ENCODE data around the gene ATG101. TPM values are rescaled to one million over a fixed set of nuclear protein-coding genes. Genes with fewer than 3 reads are reported as not detected.

Gene ATG101
- total and polyA plus RNA-seq, 2 donors, result 36.7 to 43.3 TPM

GRCh38 chr12:52045794-52046199 lies 24.0 kb upstream of the ATG101 start:
- peaks cover 0 to 9% of the 10 kb centered on the region in 2 donors for H3K9me3 ChIP-seq (ENCODE audit: control insufficient read depth in 2 of 2, insufficient read depth in 1 of 2, low read length in 1 of 2)
- no peaks in the 10 kb centered on the region for H3K36me3 ChIP-seq (ENCODE audit: control insufficient read depth in 2 of 2, insufficient read depth in 2 of 2, low read length in 1 of 2)
- WGBS, result 34% methylated on average over 4 of the region's 4 CpGs
- no peak overlapping the region for H3K4me3 ChIP-seq (ENCODE audit: low read length in 2 of 2)
- peaks cover 10 to 34% of the 10 kb centered on the region in 2 donors for H3K27me3 ChIP-seq (ENCODE audit: control insufficient read depth in 2 of 2, insufficient read depth in 1 of 2, low read length in 1 of 2)
- H3K4me1 ChIP-seq (ENCODE audit: control insufficient read depth in 2 of 2, insufficient read depth in 2 of 2, low read length in 2 of 2), result peaks cover 25 to 44% of the 10 kb centered on the region in 2 donors
- DNase-seq (ENCODE audit: low read depth in 6 of 9, low spot score in 9 of 9), result no peak
- peak overlapping the region in 1 of 2 donors; percentile 11 for H3K27ac ChIP-seq (ENCODE audit: low read depth in 1 of 2, low read length in 1 of 2)

DNA sequence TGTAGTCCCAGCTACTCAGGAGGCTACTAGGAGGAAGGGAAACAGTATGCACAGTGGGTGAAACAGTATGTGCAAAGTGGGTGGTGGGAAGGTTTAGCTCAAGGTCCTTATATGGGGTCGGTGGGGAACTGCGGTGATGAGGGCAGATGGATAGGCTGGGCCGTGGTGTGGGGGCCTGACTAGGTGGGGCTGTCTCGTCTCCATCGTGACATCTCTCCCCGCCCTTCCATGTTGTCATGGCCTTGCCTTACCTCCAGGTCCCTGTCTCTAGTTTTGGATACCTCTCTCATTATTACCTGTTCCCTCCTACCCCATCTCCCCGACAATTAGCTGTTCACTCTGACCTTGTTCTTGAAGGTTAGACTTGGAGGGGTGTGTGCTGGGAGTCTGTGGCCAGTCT lies 22.9 kb upstream of the ATG101 start:
- Histone ChIP-seq H3K36me3 (ENCODE audit: control insufficient read depth in 2 of 2, insufficient read depth in 2 of 2, low read length in 1 of 2) (no peaks in the 10 kb centered on the region), H3K9me3 (ENCODE audit: control insufficient read depth in 2 of 2, insufficient read depth in 1 of 2, low read length in 1 of 2) (peaks cover 0 to 9% of the 10 kb centered on the region in 2 donors), H3K27me3 (ENCODE audit: control insufficient read depth in 2 of 2, insufficient read depth in 1 of 2, low read length in 1 of 2) (peaks cover 10 to 44% of the 10 kb centered on the region in 2 donors), H3K27ac (ENCODE audit: low read depth in 1 of 2, low read length in 1 of 2) (no peak overlapping the region), H3K4me1 (ENCODE audit: control insufficient read depth in 2 of 2, insufficient read depth in 2 of 2, low read length in 2 of 2) (peaks cover 24 to 47% of the 10 kb centered on the region in 2 donors), H3K4me3 (ENCODE audit: low read length in 2 of 2) (no peak overlapping the region)
- no peak for DNase-seq (ENCODE audit: low read depth in 6 of 9, low spot score in 9 of 9)
- 89% methylated on average over 7 of the region's 7 CpGs for WGBS

- H3K4me1 ChIP-seq (ENCODE audit: control insufficient read depth in 2 of 2, insufficient read depth in 2 of 2, low read length in 2 of 2), result peaks cover 18 to 42% of the 10 kb centered on the region in 2 donors
- peaks cover 1 to 2% of the 10 kb centered on the region in 2 donors for H3K36me3 ChIP-seq (ENCODE audit: control insufficient read depth in 2 of 2, insufficient read depth in 2 of 2, low read length in 1 of 2)
- H3K27ac ChIP-seq (ENCODE audit: low read depth in 1 of 2, low read length in 1 of 2), result no peak overlapping the region
- 85% methylated on average over 4 of the region's 4 CpGs for WGBS
- H3K4me3 ChIP-seq (ENCODE audit: low read length in 2 of 2), result no peak overlapping the region
- H3K9me3 ChIP-seq (ENCODE audit: control insufficient read depth in 2 of 2, insufficient read depth in 1 of 2, low read length in 1 of 2), result peaks cover 0 to 17% of the 10 kb centered on the region in 2 donors
- no peak for DNase-seq (ENCODE audit: low read depth in 6 of 9, low spot score in 9 of 9)
- H3K27me3 ChIP-seq (ENCODE audit: control insufficient read depth in 2 of 2, insufficient read depth in 1 of 2, low read length in 1 of 2), result peaks cover 10 to 64% of the 10 kb centered on the region in 2 donors
Measured at GRCh38 chr12:52049286-52049685, 20.5 kb upstream of the ATG101 start.

- Histone ChIP-seq H3K27me3 (ENCODE audit: control insufficient read depth in 2 of 2, insufficient read depth in 1 of 2, low read length in 1 of 2) (peaks cover 10 to 64% of the 10 kb centered on the region in 2 donors), H3K27ac (ENCODE audit: low read depth in 1 of 2, low read length in 1 of 2) (no peak overlapping the region), H3K36me3 (ENCODE audit: control insufficient read depth in 2 of 2, insufficient read depth in 2 of 2, low read length in 1 of 2) (peaks cover 2 to 5% of the 10 kb centered on the region in 2 donors), H3K4me1 (ENCODE audit: control insufficient read depth in 2 of 2, insufficient read depth in 2 of 2, low read length in 2 of 2) (peaks cover 18 to 42% of the 10 kb centered on the region in 2 donors), H3K4me3 (ENCODE audit: low read length in 2 of 2) (no peak overlapping the region), H3K9me3 (ENCODE audit: control insufficient read depth in 2 of 2, insufficient read depth in 1 of 2, low read length in 1 of 2) (peaks cover 0 to 17% of the 10 kb centered on the region in 2 donors)
- DNase-seq (ENCODE audit: low read depth in 6 of 9, low spot score in 9 of 9), result no peak
- 93% methylated on average over 5 of the region's 5 CpGs for WGBS
Measured at GRCh38 chr12:52049688-52050087, 20.1 kb upstream of the ATG101 start.

DNA sequence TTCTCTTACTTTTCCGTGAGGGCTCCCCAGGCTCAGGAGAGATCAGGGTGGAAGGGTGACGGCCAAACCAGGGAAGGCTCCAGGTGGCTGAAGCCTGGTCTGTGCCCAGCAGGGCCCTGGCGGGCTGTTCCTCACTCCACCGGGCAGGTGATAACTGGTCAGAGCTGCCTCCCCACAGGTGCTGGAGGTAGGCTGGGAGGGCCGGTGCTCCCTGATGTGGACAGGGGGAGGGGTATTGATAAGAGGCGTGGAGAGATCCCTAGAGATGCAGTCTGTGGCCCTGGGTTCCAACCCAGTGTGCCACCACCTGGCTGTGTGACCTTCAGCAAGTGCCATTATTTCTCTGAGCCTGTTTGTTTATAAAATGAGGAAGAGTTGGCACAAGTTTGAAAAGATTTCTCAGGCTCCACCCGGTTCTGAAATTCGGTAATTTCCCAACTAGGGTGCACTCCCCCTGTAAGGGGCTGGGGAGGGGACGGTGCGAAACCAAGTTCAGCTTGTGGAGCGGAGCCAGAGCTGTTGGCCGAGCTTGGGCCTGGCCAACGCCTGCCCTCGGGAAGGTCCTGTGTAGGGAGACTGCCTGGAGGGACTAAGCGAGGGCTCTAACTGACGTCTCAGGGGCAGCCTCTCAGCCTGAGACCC lies 19.5 kb upstream of the ATG101 start:
- H3K9me3 ChIP-seq (ENCODE audit: control insufficient read depth in 2 of 2, insufficient read depth in 1 of 2, low read length in 1 of 2), result peaks cover 0 to 17% of the 10 kb centered on the region in 2 donors
- peaks cover 18 to 42% of the 10 kb centered on the region in 2 donors for H3K4me1 ChIP-seq (ENCODE audit: control insufficient read depth in 2 of 2, insufficient read depth in 2 of 2, low read length in 2 of 2)
- peak overlapping the region; percentile 53 to 62 for H3K4me3 ChIP-seq (ENCODE audit: low read length in 2 of 2)
- peak overlapping the region in 1 of 2 donors; percentile 78 for H3K27ac ChIP-seq (ENCODE audit: low read depth in 1 of 2, low read length in 1 of 2)
- peaks cover 10 to 61% of the 10 kb centered on the region in 2 donors for H3K27me3 ChIP-seq (ENCODE audit: control insufficient read depth in 2 of 2, insufficient read depth in 1 of 2, low read length in 1 of 2)
- 39% methylated on average over 16 of the region's 16 CpGs for WGBS
- DNase-seq (ENCODE audit: low read depth in 6 of 9, low spot score in 9 of 9), result peak in 1 of 9 donors; percentile 29
- H3K36me3 ChIP-seq (ENCODE audit: control insufficient read depth in 2 of 2, insufficient read depth in 2 of 2, low read length in 1 of 2), result peaks cover 4 to 11% of the 10 kb centered on the region in 2 donors

DNA sequence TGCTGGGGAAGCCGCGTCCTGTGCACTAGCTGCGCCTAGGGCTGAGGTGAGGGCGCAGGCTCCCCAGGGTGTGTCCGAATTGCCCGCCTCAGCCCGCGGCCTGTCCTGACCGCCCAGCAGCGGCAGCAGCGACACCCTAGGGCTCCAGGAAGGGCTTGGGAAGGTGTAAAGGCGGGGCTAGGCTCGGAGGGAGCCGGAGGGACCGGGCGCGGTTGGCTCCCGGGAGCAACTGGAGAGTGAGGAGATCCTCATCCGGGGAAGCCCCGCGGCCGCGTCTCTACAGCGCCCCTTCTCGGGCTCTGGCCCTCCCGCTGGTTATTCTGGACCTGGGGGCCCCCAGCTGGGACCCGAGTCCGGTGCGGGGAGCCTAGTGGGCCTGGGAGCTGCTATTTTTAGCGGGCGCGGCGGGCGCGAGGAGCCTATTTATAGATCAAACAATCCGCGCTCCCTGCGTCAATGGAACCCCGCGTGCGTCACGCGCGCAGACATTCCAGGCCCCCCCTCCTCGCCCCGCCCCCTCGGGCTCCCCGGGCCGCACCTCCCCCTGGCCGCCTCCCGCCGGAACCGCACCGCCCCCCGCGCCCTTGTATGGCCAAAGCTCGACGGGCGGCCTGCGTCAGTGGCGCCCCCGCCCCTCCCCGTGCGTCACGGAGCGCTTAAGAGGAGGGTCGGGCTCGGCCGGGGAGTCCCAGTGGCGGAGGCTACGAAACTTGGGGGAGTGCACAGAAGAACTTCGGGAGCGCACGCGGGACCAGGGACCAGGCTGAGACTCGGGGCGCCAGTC lies 18.8 kb upstream of the ATG101 start, which contains the start of gene NR4A1:
Gene NR4A1, plus strand, starts transcription at position 685 of the 784 bp plus-strand sequence. CDS start 2,887 bp downstream, outside the sequence.
- Histone ChIP-seq H3K27me3 (ENCODE audit: control insufficient read depth in 2 of 2, insufficient read depth in 1 of 2, low read length in 1 of 2) (peaks cover 10 to 57% of the 10 kb centered on the region in 2 donors), H3K4me1 (ENCODE audit: control insufficient read depth in 2 of 2, insufficient read depth in 2 of 2, low read length in 2 of 2) (peaks cover 18 to 35% of the 10 kb centered on the region in 2 donors), H3K27ac (ENCODE audit: low read depth in 1 of 2, low read length in 1 of 2) (peak within 1 kb of the TSS; percentile 78 to 87), H3K36me3 (ENCODE audit: control insufficient read depth in 2 of 2, insufficient read depth in 2 of 2, low read length in 1 of 2) (peaks cover 7 to 13% of the 10 kb centered on the region in 2 donors), H3K4me3 (ENCODE audit: low read length in 2 of 2) (peak within 1 kb of the TSS; percentile 54 to 62), H3K9me3 (ENCODE audit: control insufficient read depth in 2 of 2, insufficient read depth in 1 of 2, low read length in 1 of 2) (peaks cover 0 to 14% of the 10 kb centered on the region in 2 donors)
- WGBS, result 1% methylated on average over 77 of the region's 77 CpGs
- peak in 7 of 9 donors; percentile 70 to 91 (median 84) for DNase-seq (ENCODE audit: low read depth in 6 of 9, low spot score in 9 of 9)

DNA sequence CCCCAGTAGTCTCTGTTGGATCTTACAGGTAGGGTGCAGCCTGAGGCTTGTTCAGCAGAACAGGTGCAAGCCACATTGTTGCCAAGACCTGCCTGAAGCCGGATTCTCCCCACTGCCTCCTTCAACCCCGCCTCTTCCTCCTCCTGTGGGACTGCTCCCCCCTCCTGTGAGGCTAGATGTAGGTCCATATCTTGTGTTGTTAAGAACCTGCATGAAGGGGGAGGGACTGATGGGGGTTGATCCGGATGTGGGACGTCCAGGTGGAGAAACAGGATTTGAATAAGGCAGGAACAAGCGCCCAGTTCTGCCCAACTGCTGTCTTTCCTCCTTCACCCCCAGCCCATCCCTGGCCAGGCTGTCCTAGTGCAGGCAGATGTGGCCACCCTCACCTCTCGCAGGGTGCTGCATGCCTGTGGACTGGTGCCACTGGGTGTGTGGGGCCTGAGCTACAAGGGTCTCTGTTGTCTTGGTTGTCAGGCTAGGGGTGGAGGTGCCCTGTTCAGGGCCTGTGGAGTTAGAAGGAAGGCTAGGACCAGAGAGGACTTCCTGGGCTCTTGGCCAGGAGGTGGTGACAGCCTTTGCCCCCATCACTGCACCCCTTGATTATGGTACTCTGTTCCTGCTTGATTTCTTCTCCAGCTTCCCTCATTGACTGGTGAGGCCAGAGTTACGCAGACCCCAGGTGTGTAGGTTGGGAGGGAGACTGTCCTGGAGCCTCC lies 17.2 kb upstream of the ATG101 start:
- H3K4me3 ChIP-seq (ENCODE audit: low read length in 2 of 2), result peak overlapping the region; percentile 54 to 62
- H3K9me3 ChIP-seq (ENCODE audit: control insufficient read depth in 2 of 2, insufficient read depth in 1 of 2, low read length in 1 of 2), result peaks cover 0 to 14% of the 10 kb centered on the region in 2 donors
- peaks cover 10 to 57% of the 10 kb centered on the region in 2 donors for H3K27me3 ChIP-seq (ENCODE audit: control insufficient read depth in 2 of 2, insufficient read depth in 1 of 2, low read length in 1 of 2)
- H3K27ac ChIP-seq (ENCODE audit: low read depth in 1 of 2, low read length in 1 of 2), result peak overlapping the region in 1 of 2 donors; percentile 46
- DNase-seq (ENCODE audit: low read depth in 6 of 9, low spot score in 9 of 9), result peak in 1 of 9 donors; percentile 56
- H3K4me1 ChIP-seq (ENCODE audit: control insufficient read depth in 2 of 2, insufficient read depth in 2 of 2, low read length in 2 of 2), result peaks cover 18 to 34% of the 10 kb centered on the region in 2 donors
- H3K36me3 ChIP-seq (ENCODE audit: control insufficient read depth in 2 of 2, insufficient read depth in 2 of 2, low read length in 1 of 2), result peaks cover 7 to 28% of the 10 kb centered on the region in 2 donors
- WGBS, result 79% methylated on average over 7 of the region's 7 CpGs

DNA sequence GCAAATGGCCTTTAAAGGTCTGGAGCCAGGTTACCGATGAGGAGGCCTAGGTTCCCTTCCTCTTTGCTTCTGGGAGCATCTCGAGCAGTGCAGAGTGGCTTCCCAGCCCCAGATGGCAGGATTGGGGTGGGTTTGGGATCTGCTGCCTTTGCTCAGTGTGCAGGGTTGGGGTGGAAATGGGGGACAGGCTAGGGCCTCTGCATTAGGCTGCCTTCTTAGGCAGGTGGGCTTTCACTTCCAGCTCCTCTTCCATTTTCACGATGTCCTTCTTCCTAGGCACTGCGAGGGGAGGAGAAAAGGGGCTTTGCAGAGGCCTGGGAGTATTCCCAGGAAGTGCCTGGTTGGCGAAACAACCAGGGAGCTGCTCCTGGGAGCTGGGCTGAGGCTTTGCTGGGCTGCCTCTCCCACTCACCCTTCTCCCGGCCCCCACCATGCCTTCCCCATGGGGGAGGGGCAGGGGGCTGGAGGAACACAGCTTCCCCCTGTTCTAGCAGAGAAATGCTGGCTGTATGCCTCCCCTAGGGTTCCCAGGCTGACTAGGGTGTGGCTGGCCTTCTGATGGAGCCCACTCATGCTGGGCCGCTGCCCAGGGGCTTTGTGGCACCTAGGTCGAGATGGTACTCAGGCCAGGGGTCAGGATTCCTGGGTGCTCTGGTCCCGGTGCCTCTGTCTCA lies 16.1 kb upstream of the ATG101 start:
- Histone ChIP-seq H3K4me1 (ENCODE audit: control insufficient read depth in 2 of 2, insufficient read depth in 2 of 2, low read length in 2 of 2) (peaks cover 18 to 34% of the 10 kb centered on the region in 2 donors), H3K4me3 (ENCODE audit: low read length in 2 of 2) (peak overlapping the region; percentile 54 to 62), H3K9me3 (ENCODE audit: control insufficient read depth in 2 of 2, insufficient read depth in 1 of 2, low read length in 1 of 2) (peaks cover 0 to 14% of the 10 kb centered on the region in 2 donors), H3K36me3 (ENCODE audit: control insufficient read depth in 2 of 2, insufficient read depth in 2 of 2, low read length in 1 of 2) (peaks cover 10 to 33% of the 10 kb centered on the region in 2 donors), H3K27me3 (ENCODE audit: control insufficient read depth in 2 of 2, insufficient read depth in 1 of 2, low read length in 1 of 2) (peaks cover 10 to 54% of the 10 kb centered on the region in 2 donors), H3K27ac (ENCODE audit: low read depth in 1 of 2, low read length in 1 of 2) (no peak overlapping the region)
- DNase-seq (ENCODE audit: low read depth in 6 of 9, low spot score in 9 of 9), result no peak
- 95% methylated on average over 9 of the region's 9 CpGs for WGBS
